ENCODE results near the gene BRAT1.

The BRAT1 gene

DNA sequence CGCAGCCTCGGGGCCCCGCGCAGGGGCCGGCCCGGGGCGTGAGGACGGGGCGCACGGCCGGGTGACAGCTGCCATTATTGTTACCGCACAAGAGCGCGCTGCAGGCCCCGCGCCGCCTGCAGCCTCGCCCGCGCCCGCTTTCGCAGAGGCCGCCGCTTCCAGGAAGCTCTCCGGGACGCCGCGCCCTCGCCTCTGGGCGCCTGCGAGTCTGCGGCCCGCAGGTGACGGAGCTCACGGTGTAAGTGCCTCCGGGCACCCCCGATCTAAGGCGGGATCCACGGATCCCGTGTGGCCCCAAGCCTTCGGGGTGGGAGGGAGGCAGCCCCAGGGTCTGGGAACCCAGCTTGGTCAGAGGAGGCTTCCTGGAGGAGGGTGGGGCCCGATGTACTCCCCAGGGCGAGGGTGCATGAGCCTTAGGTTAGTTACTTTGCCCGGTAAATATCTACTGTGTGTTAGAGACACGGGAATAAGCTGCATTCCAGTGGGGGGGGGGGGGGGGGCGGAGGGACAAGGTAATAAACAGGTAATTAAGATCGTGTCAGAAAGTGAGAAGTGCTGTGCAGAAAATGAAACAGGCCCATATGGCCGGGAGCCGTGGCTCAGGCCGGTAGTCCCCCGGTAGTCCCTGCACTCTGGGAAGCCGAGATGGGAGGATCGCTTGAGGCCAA lies 4.1 kb upstream of the BRAT1 start:
- DNase-seq: no peak

DNA sequence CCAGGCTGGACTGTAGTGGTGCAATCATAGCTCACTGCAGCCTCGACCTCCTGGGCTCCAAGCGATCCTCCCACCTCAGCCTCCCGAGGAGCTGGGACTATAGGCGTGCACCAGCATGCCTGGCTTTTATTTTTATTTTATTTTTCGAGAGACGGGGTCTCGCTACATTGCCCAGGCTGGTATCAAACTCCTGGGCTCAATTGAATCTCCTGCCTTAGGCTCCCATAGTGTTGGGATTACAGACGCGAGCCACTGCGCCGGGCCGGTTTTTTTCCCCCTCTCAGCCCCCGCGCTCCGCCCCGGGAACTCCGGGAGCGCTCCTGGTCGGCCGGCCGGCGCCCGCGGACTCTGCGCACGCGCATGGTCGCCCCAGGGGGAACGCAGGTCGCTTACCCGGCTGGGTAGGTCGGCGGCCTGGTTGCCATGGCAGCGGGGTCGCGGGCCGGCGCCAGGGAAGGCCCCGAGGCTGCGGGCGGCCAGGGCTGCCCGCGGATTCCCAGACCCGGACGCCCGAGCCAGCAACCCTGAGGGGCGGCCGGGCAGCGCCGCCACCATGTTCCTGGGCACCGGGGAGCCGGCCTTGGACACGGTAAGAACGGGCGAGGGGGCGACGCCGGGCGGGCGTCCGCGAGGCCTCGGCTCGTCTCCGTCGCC lies 3.4 kb upstream of the BRAT1 start, which contains the start of gene IQCE:
TSS of gene IQCE (plus strand) at position 351 of the 654 bp plus-strand sequence. CDS start at position 554, 203 bp downstream.
- peak; percentile 52 to 60 for DNase-seq

GRCh38 chr7:2554661-2555111 lies 638 bp downstream of the BRAT1 start:
- DNase-seq: no peak

DNA sequence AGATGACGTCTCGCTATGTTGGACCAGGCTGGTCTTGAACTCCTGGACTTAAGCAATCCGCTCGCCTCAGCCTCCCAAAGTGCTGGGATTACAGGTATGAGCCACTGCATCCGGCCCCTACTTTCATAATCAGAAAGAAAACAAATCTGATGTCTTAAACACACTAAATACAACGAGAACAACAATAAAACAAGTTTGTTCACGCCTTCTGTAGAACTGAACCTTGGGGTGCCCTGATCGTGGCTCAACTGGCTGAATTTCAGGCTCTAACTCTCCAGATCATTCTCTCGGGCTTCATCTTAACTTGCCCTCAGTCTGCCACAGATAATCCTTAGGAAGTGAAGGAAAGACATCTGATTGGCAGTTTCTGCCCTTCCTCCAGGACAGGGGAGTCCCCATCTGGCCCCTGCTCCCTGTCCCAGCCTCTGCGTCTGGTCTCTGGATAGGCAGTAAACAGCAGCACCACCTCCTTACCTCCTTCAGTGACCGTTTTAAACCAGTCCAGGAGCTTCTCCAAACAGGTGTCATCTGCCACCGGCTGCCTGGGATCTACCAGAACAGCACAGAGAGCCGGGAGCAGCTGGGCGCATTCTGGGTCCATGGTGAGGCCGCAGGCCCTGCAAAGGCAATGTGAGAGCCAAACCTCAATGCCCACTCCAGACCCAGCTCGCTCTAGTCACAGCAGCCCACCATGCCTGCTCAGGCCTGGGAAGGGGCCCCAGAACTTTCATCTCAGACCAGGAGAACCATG lies 1.3 kb downstream of the BRAT1 start:
- DNase-seq: no peak

GRCh38 chr7:2553108-2553507 lies 2.2 kb downstream of the BRAT1 start:
- no peak for DNase-seq

GRCh38 chr7:2551418-2551817 lies 3.9 kb downstream of the BRAT1 start:
- DNase-seq: no peak

DNA sequence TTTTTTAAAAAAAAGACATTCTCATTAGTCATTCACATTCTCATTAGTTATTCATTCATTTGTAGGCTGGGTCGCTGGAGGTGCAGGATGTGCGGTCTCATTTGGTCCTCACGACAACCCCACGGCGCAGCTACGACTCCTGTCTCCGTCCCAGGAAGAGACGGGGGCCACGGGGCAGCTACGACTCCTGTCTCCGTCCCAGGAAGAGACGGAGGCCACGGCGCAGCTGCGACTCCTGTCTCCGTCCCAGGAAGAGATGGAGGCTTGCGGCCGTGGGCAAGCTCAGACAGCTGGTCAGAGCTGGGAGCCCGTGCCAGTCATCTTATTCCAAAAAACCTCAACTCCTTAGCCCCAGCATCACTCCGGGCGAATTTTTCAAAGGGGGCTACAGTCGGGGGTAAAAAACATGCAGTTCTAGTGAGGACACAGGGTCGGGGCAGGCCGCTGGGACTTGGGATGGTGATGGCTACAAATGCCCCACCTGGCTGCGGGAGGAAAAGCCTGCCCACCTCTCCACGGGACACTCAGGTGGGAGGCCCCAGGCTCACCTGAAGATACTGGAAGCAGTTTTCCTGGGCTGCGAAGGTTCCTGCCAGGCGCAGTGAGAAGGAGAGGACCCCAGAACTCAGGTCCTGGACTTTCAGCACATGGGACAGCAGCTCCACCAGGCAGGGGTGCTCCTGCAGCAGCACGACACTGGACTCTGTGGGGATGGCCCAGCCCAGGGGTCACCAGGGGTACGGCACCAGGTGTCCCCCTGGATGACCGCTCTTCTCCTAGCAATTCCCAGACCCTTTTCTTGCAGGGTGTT lies 8.3 kb downstream of the BRAT1 start:
- no peak for DNase-seq

- no peak for DNase-seq
Measured at GRCh38 chr7:2545746-2546425, 9.4 kb downstream of the BRAT1 start.

DNA sequence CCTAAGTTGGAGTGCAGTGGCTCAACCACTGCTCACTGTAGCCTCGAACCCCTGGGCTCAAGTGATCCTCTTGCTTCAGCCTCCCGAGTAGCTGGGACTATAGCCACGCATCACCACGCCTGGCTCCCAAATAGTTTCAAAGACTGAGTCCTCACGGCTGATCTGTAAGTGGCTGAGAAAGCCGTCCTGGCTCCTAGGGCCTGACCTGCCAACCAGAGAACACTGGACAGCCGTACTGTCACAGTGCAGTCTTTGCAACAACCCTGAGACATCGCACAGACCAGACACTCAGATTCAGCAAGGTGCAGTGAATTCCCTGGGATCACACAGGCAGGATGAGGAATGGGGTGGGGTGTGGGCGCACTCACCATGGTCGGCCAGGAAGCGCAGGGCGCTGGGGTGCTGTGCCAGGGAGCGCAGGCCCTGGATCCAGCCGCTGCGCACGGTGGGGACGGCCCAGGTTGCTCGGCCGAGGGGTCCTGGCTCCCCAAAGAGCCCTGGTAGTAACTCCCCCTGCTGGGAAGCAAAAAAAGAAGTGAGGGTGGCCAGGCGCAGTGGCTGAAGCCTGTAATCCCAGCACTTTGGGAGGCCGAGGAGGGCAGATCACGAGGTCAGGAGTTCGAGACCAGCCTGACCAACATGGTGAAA lies 10.7 kb downstream of the BRAT1 start:
- no peak for DNase-seq

DNA sequence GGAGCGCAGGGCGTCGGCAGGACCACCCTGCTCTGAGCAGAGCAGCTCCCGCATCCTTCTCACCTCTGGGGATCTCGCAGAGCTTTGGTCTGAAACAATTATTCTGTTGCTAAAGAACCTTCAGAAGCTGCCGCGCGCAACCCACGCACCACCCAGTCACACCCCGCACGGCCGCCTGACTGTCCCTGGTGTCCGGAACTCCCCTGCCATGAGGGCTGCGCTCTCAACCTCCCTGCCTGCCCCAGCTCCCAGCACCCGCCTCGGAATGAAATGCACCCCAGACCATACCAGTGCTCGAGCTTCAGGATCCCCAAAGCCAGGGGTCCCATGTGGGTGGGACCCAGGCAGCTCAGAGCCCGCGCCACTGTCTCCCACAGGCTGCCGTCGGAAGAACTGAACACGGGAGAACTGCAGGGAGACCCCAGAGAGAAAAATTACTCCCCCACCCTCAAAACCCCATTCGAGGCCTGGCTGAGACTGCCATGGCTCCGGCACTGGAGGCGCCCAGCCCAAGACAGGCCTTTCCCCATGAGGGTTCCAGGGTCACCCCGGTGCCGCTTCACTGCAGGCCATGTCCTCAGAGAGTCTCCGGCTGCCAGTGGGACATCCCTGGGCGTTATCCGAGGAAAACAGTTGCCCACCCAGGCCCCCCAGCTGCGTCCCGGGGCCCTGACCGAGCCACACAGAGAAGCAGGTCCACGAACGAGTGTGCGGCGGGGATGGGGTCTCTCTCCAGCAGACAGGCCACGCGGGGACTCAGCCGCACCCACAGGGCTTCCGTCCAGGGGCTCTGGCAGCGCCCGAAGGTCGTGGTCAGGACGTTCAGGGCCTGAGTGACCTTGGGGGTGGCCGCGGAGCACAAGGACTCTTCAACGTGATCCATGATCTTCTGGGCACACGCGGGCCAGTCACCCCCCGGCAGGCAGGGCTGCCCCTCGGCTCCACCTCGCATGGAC lies 12.1 kb downstream of the BRAT1 start:
- DNase-seq: no peak

DNA sequence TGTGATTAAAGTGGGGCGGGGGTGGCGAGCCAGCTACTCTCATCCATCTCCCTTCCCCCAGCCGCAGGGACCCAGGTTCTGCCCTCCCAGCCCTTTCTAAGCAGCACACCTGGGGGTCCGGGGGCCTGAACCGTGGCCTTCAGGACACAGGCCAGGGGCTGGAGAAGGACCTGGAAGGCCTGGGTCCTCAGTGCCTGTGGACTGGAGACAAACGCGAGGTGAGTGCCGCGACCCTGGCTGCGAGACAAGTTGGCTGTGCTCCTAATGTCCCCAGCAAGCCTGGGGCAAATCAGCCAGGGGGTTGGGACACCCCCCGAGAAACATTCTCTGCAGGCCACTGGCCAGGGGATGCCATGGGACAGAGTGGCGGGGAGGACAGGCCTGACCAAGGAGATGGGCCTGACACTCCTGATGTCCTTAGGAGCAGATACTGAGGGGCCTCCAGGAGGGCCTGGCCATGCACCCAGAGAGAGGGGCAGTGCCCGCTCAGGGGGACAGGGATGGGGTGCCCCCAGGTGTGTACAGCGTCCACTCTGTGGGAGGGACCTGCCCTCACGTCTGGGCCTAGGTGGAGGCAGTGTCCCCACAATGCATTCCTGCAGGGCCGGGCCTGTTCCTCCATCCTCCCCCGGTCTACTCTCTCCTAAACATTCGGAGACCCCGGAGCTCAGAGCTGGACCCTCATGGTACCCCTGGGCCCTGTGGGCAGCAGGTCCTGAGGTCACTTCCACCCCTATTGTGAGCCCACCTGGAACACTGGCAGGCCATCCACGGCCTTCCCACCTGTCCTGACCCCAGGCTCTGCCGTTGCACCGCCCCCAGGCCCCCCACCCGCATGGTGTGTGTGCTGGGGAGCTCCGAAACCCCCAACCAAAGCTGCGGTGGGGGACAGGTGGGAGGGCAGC lies 13.1 kb downstream of the BRAT1 start:
- no peak for DNase-seq

DNA sequence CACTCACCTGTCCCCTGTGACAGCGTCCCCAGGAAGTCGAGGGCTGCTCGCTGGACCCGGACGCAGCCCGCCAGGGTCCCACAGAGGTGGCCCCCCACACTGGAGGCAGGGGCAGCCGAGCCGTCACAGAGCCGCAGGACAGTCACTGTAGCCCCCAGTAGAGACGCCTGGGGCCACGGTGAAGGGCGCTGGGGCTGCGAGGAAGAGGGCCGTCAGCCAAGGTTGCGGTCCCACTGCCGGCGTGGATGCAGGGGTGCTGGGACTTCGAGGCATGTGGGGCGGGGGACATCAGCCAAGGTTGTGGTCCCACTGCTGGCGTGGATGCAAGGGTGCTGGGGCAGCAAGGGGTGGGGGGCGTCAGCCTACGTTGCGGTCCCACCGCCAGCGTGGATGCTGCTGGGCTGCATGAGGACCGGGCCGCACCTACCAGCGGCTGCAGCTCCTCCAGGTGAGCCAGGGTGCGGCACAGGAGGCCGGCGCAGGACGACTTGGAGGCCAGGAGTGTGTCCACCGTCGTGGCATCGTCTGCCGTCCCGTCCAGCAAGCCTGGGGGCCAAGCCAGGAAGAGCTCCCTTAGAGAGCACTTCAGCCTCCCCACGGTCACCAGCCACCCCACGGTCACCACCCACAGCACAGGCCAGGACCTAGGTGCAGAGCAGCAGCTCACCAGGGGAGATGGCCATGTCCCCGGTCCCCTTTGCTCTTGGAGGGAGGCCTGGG lies 13.9 kb downstream of the BRAT1 start:
- DNase-seq: no peak

DNA sequence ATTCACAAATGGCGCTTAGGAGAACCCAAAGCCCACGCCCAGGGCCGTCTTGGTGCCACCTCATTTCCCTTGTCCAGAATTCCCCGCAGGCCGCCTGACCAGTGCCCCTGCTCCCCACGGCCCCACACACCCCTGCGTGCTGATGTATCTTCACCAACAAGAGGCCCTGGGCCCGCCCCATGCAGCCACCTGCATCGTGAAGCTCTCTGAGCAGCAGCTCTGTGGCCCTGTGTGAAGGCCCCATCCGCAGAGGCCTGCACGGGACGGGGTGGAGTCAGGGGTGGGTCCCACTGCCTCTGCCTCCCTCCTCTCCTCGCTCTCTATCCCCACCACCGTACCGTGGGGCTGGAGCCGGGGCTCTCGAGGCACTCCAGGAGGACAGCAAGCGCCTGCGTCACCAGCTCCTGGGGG lies 14.7 kb downstream of the BRAT1 start:
- DNase-seq: no peak

- no peak for DNase-seq
Measured at GRCh38 chr7:2540133-2540532, 15.2 kb downstream of the BRAT1 start.

DNA sequence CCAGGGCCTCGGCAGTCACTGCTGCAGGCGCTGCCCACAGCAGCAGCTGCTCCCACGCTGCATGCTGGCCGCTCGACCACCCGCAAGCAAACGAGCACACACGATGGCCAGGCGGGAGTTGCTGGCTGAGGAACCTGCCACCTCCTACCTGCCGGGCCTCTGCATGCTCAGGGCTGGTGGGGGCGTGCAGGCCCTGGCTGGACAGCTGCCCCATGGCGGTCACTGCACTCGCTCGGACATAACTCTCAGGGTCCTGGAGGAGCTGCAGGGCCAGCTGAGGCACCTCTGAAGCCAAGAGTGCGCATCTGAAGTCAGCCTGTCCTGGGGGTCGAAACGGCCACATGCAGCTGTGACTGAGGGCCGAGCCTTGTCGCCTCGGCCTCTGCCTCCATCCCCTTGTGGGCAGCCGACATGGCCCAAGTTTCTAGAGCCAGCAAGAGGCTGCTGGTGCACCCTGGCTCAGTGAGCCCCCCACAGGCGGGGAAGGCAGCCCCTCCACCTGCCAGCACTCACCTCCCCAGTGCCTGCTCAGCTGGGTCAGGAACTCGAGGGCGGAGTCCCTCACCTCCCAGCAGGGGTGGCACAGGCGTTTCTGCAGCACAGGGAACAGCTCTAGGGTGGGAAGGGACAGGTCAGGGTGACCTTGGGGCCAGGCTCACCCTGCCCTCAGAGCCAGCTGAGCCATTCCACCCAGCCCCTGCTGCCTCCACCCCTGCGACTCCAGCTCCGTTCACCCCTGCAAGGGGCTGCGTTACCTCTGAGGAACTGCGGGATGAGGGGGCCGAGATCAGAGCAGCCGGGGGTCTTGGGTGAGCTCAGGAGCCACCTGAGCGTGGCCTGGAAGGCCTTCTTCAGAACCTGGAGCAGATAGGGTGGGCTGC lies 16.1 kb downstream of the BRAT1 start:
- no peak for DNase-seq

- no peak for DNase-seq
Measured at GRCh38 chr7:2537981-2538851, 17.1 kb downstream of the BRAT1 start.

Measured in bone marrow (tissue), 2 donors.